Activated B cell treated with CpG ODN at 0.5 μM for 24 hours (primary cell): Measurements from ENCODE around the gene PPP3R2. TPM values are rescaled to one million over a fixed set of nuclear protein-coding genes. Genes with fewer than 3 reads are reported as not detected.

Experiments
- ATAC-seq: fragments of 200-7000 bp; cut with Tn5 transposase; one replicate; pipeline ENCODE4 v1.10.0; 2021; ENCODE audit warnings: low read depth, mild to moderate bottlenecking, moderate library complexity
- CTCF ChIA-PET: fragments of 350-600 bp; sonication (Branson Sonifier 250); formaldehyde crosslinking; loops from one replicate; lab custom pipeline; 2021; ENCODE audit warnings: antibody characterized with exemption; lab: Charles Lee
- POLR2A ChIA-PET: fragments of 350-600 bp; sonication (Branson Sonifier 250); formaldehyde crosslinking; loops from one replicate; lab custom pipeline; 2021; ENCODE audit warnings: antibody characterized with exemption; lab: Charles Lee
- DNase-seq: peaks from one replicate; pipeline ENCODE4 v3.0.0; 2022
- H3K27ac Mint-ChIP-seq: one replicate; pipeline ENCODE4 v1.8.0; 2020; ENCODE audit warnings: mixed read lengths
- H3K27me3 Mint-ChIP-seq: one replicate; pipeline ENCODE4 v1.8.0; 2021; ENCODE audit warnings: mixed read lengths
- H3K36me3 Mint-ChIP-seq: one replicate; pipeline ENCODE4 v1.8.0; 2021; ENCODE audit warnings: low read depth, mixed read lengths
- H3K4me1 Mint-ChIP-seq: one replicate; pipeline ENCODE4 v1.8.0; 2021; ENCODE audit warnings: mixed read lengths
- H3K4me3 Mint-ChIP-seq: one replicate; pipeline ENCODE4 v1.8.0; 2020; ENCODE audit warnings: mild to moderate bottlenecking, mixed read lengths
- H3K9me3 Mint-ChIP-seq: one replicate; pipeline ENCODE4 v1.8.0; 2020; ENCODE audit warnings: mixed read lengths
- CTCF ChIP-seq: fragments of 200-600 bp; IDR thresholded peaks from one replicate; pipeline ENCODE4 v1.8.0; 2022; ENCODE audit warnings: antibody characterized with exemption, mild to moderate bottlenecking
- intact Hi-C: fragments of 100-400 bp; cut with micrococcal nuclease; formaldehyde crosslinking; loops from one replicate; pipeline ENCODE4 v1.15.1; 2024
- total RNA-seq: library from RNA; stranded (reverse); gene quantifications from 2 replicates; pipeline ENCODE4 v1.2.3, GENCODE V29; 2022

Gene PPP3R2
- total RNA-seq, 1 donor from 2014 or later, result not detected

GRCh38 chr9:101604296-101604695, 9.5 kb upstream of the PPP3R2 start:
- CTCF ChIA-PET, result no interaction called here

GRCh38 chr9:101601904-101602765, 7.4 kb upstream of the PPP3R2 start:
- CTCF ChIA-PET, result interaction anchor here (1.6 kb wide), 1 partner anchor 10 kb away, joined by 8 read pairs; no protein-coding TSS in a partner anchor
- Mint-ChIP-seq H3K36me3 (no peaks in the 10 kb centered on the region), H3K27me3 (peaks cover 20% of the 10 kb centered on the region), H3K4me1 (peaks cover 4% of the 10 kb centered on the region), H3K9me3 (no peaks in the 10 kb centered on the region), H3K4me3 (no peak overlapping the region), H3K27ac (no peak overlapping the region)
- DNase-seq (no peak), ATAC-seq (no peak)
- intact Hi-C loops, result loop anchor here (5.0 kb wide), 1 partner anchor 125 kb away; no protein-coding TSS in a partner anchor
- POLR2A ChIA-PET, result no interaction called here
- TF ChIP-seq CTCF, result no peak

More at GRCh38 chr9:101604296-101604695, 9.5 kb upstream of the PPP3R2 start:
- Mint-ChIP-seq H3K36me3 (no peaks in the 10 kb centered on the region), H3K27me3 (peaks cover 20% of the 10 kb centered on the region), H3K4me1 (peaks cover 4% of the 10 kb centered on the region), H3K4me3 (no peak overlapping the region), H3K27ac (no peak overlapping the region), H3K9me3 (no peaks in the 10 kb centered on the region)
- no peak for TF ChIP-seq CTCF
- DNase-seq (no peak), ATAC-seq (no peak)
- POLR2A ChIA-PET, result no interaction called here
- intact Hi-C loops, result loop anchor here (5.0 kb wide), 1 partner anchor 123 kb away; no protein-coding TSS in a partner anchor

GRCh38 chr9:101593345-101593744, 1.4 kb downstream of the PPP3R2 start:
- Mint-ChIP-seq H3K36me3 (no peaks in the 10 kb centered on the region), H3K9me3 (no peaks in the 10 kb centered on the region), H3K27me3 (peaks cover 4% of the 10 kb centered on the region), H3K27ac (no peak overlapping the region), H3K4me1 (no peaks in the 10 kb centered on the region), H3K4me3 (no peak overlapping the region)
- DNase-seq (no peak), ATAC-seq (no peak)
- POLR2A ChIA-PET, result no interaction called here
- TF ChIP-seq CTCF, result no peak
- CTCF ChIA-PET, result interaction anchor here (1.0 to 2.6 kb wide), 2 partner anchors 8 to 10 kb away, joined by 3 to 8 read pairs; no protein-coding TSS in a partner anchor
- intact Hi-C loops, result no loop called here

GRCh38 chr9:101592788-101593187, 2.0 kb downstream of the PPP3R2 start:
- no peak for TF ChIP-seq CTCF
- ATAC-seq, result no peak
- intact Hi-C loops, result no loop called here
- H3K4me1 Mint-ChIP-seq, result no peaks in the 10 kb centered on the region
- no peaks in the 10 kb centered on the region for H3K9me3 Mint-ChIP-seq
- no peak overlapping the region for H3K4me3 Mint-ChIP-seq
- no peak for DNase-seq
- H3K27me3 Mint-ChIP-seq, result peaks cover 4% of the 10 kb centered on the region
- ChIA-PET CTCF (interaction anchor here (2.6 kb wide), 1 partner anchor 9 kb away, joined by 8 read pairs; no protein-coding TSS in a partner anchor), POLR2A (no interaction called here)
- no peak overlapping the region for H3K27ac Mint-ChIP-seq
- H3K36me3 Mint-ChIP-seq, result no peaks in the 10 kb centered on the region

- no peak for TF ChIP-seq CTCF
- Mint-ChIP-seq H3K4me1 (no peaks in the 10 kb centered on the region), H3K36me3 (no peaks in the 10 kb centered on the region), H3K27ac (no peak overlapping the region), H3K4me3 (no peak overlapping the region), H3K27me3 (peaks cover 4% of the 10 kb centered on the region), H3K9me3 (no peaks in the 10 kb centered on the region)
- DNase-seq (no peak), ATAC-seq (no peak)
- POLR2A ChIA-PET, result no interaction called here
- intact Hi-C loops, result no loop called here
- CTCF ChIA-PET, result interaction anchor here (2.6 kb wide), 1 partner anchor 9 kb away, joined by 8 read pairs; no protein-coding TSS in a partner anchor
These were observed 2.9 kb downstream of the PPP3R2 start for GRCh38 chr9:101591787-101592446.
